ENCODE measurements around the gene CLSTN1.

DNA sequence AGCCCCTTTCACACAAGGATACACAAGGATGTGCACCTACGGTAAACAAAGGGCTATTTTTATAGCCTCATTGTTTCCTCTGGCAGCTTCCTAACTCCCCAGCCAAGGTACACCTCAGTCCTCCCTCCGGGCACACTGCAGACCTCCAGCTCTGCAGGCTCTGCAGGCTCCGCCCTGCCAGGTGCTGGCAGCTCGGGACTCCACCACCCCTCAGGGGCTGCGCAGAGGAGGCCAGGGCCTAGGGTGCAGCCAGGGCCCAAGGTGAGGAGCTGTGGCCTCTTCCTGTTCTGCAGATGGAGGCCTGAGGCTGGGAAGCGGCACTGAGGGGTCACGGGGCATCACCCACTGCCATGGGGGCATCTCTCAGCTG, 19.8 kb upstream of the CLSTN1 start:
- TF ChIP-seq, protein P1, sequence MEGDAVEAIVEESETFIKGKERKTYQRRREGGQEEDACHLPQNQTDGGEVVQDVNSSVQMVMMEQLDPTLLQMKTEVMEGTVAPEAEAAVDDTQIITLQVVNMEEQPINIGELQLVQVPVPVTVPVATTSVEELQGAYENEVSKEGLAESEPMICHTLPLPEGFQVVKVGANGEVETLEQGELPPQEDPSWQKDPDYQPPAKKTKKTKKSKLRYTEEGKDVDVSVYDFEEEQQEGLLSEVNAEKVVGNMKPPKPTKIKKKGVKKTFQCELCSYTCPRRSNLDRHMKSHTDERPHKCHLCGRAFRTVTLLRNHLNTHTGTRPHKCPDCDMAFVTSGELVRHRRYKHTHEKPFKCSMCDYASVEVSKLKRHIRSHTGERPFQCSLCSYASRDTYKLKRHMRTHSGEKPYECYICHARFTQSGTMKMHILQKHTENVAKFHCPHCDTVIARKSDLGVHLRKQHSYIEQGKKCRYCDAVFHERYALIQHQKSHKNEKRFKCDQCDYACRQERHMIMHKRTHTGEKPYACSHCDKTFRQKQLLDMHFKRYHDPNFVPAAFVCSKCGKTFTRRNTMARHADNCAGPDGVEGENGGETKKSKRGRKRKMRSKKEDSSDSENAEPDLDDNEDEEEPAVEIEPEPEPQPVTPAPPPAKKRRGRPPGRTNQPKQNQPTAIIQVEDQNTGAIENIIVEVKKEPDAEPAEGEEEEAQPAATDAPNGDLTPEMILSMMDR (IDR thresholded peaks at IDR 0.05) = no peak
- TF ChIP-seq, protein P2, sequence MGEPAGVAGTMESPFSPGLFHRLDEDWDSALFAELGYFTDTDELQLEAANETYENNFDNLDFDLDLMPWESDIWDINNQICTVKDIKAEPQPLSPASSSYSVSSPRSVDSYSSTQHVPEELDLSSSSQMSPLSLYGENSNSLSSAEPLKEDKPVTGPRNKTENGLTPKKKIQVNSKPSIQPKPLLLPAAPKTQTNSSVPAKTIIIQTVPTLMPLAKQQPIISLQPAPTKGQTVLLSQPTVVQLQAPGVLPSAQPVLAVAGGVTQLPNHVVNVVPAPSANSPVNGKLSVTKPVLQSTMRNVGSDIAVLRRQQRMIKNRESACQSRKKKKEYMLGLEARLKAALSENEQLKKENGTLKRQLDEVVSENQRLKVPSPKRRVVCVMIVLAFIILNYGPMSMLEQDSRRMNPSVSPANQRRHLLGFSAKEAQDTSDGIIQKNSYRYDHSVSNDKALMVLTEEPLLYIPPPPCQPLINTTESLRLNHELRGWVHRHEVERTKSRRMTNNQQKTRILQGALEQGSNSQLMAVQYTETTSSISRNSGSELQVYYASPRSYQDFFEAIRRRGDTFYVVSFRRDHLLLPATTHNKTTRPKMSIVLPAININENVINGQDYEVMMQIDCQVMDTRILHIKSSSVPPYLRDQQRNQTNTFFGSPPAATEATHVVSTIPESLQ (CRISPR knock-in tag; IDR thresholded peaks at IDR 0.05) = no peak
- TF ChIP-seq, protein P3, sequence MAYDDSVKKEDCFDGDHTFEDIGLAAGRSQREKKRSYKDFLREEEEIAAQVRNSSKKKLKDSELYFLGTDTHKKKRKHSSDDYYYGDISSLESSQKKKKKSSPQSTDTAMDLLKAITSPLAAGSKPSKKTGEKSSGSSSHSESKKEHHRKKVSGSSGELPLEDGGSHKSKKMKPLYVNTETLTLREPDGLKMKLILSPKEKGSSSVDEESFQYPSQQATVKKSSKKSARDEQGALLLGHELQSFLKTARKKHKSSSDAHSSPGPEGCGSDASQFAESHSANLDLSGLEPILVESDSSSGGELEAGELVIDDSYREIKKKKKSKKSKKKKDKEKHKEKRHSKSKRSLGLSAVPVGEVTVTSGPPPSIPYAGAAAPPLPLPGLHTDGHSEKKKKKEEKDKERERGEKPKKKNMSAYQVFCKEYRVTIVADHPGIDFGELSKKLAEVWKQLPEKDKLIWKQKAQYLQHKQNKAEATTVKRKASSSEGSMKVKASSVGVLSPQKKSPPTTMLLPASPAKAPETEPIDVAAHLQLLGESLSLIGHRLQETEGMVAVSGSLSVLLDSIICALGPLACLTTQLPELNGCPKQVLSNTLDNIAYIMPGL (CRISPR knock-in tag; IDR thresholded peaks at IDR 0.05) = no peak
- no peak for TF ChIP-seq TEAD4 (CRISPR knock-in tag; IDR thresholded peaks at IDR 0.05)
- TF ChIP-seq CREM (CRISPR knock-in tag; IDR thresholded peaks at IDR 0.05) = no peak
- TF ChIP-seq JUN (CRISPR knock-in tag; IDR thresholded peaks at IDR 0.05) = no peak
- TF ChIP-seq, protein P4, sequence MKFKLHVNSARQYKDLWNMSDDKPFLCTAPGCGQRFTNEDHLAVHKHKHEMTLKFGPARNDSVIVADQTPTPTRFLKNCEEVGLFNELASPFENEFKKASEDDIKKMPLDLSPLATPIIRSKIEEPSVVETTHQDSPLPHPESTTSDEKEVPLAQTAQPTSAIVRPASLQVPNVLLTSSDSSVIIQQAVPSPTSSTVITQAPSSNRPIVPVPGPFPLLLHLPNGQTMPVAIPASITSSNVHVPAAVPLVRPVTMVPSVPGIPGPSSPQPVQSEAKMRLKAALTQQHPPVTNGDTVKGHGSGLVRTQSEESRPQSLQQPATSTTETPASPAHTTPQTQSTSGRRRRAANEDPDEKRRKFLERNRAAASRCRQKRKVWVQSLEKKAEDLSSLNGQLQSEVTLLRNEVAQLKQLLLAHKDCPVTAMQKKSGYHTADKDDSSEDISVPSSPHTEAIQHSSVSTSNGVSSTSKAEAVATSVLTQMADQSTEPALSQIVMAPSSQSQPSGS (CRISPR knock-in tag; IDR thresholded peaks at IDR 0.05; ENCODE audit: borderline replicate concordance, low read depth) = no peak
- TF ChIP-seq ZNF138 (CRISPR knock-in tag; conservative IDR thresholded peaks at IDR 0.05) = no peak
- TF ChIP-seq, protein P5, sequence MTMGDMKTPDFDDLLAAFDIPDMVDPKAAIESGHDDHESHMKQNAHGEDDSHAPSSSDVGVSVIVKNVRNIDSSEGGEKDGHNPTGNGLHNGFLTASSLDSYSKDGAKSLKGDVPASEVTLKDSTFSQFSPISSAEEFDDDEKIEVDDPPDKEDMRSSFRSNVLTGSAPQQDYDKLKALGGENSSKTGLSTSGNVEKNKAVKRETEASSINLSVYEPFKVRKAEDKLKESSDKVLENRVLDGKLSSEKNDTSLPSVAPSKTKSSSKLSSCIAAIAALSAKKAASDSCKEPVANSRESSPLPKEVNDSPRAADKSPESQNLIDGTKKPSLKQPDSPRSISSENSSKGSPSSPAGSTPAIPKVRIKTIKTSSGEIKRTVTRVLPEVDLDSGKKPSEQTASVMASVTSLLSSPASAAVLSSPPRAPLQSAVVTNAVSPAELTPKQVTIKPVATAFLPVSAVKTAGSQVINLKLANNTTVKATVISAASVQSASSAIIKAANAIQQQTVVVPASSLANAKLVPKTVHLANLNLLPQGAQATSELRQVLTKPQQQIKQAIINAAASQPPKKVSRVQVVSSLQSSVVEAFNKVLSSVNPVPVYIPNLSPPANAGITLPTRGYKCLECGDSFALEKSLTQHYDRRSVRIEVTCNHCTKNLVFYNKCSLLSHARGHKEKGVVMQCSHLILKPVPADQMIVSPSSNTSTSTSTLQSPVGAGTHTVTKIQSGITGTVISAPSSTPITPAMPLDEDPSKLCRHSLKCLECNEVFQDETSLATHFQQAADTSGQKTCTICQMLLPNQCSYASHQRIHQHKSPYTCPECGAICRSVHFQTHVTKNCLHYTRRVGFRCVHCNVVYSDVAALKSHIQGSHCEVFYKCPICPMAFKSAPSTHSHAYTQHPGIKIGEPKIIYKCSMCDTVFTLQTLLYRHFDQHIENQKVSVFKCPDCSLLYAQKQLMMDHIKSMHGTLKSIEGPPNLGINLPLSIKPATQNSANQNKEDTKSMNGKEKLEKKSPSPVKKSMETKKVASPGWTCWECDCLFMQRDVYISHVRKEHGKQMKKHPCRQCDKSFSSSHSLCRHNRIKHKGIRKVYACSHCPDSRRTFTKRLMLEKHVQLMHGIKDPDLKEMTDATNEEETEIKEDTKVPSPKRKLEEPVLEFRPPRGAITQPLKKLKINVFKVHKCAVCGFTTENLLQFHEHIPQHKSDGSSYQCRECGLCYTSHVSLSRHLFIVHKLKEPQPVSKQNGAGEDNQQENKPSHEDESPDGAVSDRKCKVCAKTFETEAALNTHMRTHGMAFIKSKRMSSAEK (CRISPR knock-in tag; IDR thresholded peaks at IDR 0.05; ENCODE audit: borderline replicate concordance) = no peak
- no peak for TF ChIP-seq SOX15 (CRISPR knock-in tag; IDR thresholded peaks at IDR 0.05)
